Measurements from ENCODE around the gene COG5.

DNA sequence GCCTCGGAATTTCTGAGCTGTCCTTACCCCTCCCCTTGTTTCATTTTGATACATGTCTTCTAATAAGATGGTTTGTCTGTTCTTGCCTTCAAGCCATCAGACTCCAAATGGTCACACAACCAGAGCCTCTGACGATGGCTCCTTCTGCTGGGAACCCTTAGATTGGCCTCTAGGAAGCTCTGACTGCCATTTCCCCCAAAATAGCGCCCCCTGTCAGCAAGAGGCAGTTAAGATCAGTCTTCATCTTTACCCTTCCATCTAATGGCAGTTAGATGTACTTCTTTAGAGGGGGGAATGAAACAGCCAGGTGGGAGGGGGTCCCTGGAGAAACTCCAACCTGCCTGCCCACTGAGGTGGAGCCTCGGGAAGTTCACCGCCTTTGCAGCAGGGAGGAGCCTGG lies 179.7 kb downstream of the COG5 start:
- TF ChIP-seq ZNF658 (tag by site-specific recombination; IDR thresholded peaks at IDR 0.05), result no peak
- TF ChIP-seq, protein P1, sequence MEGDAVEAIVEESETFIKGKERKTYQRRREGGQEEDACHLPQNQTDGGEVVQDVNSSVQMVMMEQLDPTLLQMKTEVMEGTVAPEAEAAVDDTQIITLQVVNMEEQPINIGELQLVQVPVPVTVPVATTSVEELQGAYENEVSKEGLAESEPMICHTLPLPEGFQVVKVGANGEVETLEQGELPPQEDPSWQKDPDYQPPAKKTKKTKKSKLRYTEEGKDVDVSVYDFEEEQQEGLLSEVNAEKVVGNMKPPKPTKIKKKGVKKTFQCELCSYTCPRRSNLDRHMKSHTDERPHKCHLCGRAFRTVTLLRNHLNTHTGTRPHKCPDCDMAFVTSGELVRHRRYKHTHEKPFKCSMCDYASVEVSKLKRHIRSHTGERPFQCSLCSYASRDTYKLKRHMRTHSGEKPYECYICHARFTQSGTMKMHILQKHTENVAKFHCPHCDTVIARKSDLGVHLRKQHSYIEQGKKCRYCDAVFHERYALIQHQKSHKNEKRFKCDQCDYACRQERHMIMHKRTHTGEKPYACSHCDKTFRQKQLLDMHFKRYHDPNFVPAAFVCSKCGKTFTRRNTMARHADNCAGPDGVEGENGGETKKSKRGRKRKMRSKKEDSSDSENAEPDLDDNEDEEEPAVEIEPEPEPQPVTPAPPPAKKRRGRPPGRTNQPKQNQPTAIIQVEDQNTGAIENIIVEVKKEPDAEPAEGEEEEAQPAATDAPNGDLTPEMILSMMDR (tag by site-specific recombination; IDR thresholded peaks at IDR 0.05), result no peak
- no peak for TF ChIP-seq GLI4 (tag by site-specific recombination; IDR thresholded peaks at IDR 0.05)
- TF ChIP-seq ZNF18 (tag by site-specific recombination; IDR thresholded peaks at IDR 0.05), result no peak
- TF ChIP-seq ZNF211 (tag by site-specific recombination; IDR thresholded peaks at IDR 0.05; ENCODE audit: low read depth), result no peak
- TF ChIP-seq ZNF558 (tag by site-specific recombination; IDR thresholded peaks at IDR 0.05), result no peak
- TF ChIP-seq ZNF529 (tag by site-specific recombination; IDR thresholded peaks at IDR 0.05; ENCODE audit: insufficient replicate concordance), result no peak
- no peak for TF ChIP-seq BCL11A (tag by site-specific recombination; IDR thresholded peaks at IDR 0.05; ENCODE audit: low read depth)
- TF ChIP-seq ZNF274 (IDR thresholded peaks at IDR 0.05; ENCODE audit: low read length), result no peak
- TF ChIP-seq ZNF274 (tag by site-specific recombination; IDR thresholded peaks at IDR 0.05; ENCODE audit: borderline replicate concordance), result no peak
- no peak for TF ChIP-seq ZNF530 (tag by site-specific recombination; IDR thresholded peaks at IDR 0.05; ENCODE audit: low read depth)
- no peak for TF ChIP-seq ZNF660 (tag by site-specific recombination; IDR thresholded peaks at IDR 0.05)
- TF ChIP-seq, protein P2, sequence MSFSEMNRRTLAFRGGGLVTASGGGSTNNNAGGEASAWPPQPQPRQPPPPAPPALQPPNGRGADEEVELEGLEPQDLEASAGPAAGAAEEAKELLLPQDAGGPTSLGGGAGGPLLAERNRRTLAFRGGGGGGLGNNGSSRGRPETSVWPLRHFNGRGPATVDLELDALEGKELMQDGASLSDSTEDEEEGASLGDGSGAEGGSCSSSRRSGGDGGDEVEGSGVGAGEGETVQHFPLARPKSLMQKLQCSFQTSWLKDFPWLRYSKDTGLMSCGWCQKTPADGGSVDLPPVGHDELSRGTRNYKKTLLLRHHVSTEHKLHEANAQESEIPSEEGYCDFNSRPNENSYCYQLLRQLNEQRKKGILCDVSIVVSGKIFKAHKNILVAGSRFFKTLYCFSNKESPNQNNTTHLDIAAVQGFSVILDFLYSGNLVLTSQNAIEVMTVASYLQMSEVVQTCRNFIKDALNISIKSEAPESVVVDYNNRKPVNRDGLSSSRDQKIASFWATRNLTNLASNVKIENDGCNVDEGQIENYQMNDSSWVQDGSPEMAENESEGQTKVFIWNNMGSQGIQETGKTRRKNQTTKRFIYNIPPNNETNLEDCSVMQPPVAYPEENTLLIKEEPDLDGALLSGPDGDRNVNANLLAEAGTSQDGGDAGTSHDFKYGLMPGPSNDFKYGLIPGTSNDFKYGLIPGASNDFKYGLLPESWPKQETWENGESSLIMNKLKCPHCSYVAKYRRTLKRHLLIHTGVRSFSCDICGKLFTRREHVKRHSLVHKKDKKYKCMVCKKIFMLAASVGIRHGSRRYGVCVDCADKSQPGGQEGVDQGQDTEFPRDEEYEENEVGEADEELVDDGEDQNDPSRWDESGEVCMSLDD (tag by site-specific recombination; IDR thresholded peaks at IDR 0.05), result no peak

Data from HEK293 (cell line).